Head of caudate nucleus (tissue), 42 donors: ENCODE measurements around the gene LHPP.

ENCODE experiments used
- DNase-seq, 42 donors: peaks; one replicate each; pipeline versions ENCODE4 v3.0.0 to v3.0.0-alpha.2; 2020 to 2021; ENCODE audit warnings: mixed read lengths in 7 of 42
- intact Hi-C: fragments of 100-400 bp; cut with DNase I; formaldehyde crosslinking; loops from one replicate; pipeline ENCODE4 v1.15.0; 2022

LHPP gene

DNA sequence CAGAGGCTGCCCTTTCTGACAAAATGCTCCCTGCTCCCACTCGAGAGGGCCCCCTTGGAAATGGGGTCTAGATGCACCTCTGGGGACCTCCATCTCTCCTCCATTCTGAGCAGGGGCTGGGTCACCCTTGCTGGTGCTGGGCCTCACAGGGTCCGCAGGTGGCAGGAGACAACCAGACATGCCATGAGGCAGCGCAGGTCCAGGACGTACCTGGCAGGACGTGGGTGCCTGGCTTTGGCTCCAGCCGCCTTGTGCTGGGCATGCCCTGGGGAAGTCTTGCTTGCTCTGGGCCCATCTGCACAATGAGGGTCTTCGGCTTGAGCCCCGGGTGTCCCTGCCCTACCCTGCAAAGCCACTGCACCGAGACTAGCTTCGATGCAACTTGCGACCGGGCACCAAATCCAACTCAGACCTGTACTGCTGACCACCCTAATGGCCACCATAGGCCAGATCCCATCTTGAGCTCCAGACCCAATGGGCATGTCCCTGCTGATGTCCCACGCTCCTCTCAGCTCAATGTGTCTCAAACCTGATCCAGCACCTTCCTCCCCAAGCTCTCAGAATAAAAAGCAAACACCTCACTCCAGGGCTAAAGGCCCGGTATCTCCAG is 175.6 kb downstream of the LHPP start:
- no peak for DNase-seq
- intact Hi-C loops = no loop called here

DNA sequence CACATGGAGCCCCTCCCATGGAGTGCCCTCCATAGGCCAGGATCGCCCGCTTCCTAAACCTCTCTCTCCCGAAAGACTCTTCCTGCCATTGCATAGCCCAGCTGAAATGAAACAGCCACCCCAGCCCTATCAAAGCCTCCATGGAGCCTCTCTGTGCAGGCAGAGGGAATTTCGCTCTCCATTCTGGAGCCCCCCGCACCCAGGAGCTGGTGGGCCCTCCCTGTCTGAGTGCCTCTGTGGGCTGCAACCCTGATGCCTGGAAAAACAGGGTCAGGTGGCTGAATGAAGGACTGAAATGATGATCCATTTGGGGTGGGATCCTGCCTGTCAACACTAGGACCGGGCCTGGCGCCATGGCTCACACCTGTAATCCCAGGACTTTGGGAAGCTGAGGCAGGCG is 176.1 kb downstream of the LHPP start:
- DNase-seq = no peak
- intact Hi-C loops = no loop called here

DNA sequence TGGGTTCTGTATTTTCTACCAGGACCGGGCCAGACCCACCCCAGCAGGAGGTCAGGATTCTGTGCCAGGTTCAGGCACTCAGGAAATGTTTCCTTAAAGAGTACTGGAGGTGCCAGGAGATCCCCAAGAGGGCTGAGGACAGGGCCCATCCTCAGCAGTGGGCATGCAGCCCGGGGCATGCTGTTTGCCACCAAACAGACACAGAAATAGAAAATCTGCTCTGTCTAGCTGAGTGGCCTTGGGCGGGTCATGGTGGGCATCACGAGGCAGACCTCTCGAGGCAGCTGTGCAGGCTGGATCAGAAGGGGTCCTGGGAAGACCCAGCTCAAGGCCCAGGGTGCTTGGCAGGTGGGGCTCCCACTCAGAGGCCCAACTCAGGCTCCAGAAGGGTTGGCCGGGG is 177.6 kb downstream of the LHPP start:
- intact Hi-C loops = no loop called here
- DNase-seq = no peak

DNA sequence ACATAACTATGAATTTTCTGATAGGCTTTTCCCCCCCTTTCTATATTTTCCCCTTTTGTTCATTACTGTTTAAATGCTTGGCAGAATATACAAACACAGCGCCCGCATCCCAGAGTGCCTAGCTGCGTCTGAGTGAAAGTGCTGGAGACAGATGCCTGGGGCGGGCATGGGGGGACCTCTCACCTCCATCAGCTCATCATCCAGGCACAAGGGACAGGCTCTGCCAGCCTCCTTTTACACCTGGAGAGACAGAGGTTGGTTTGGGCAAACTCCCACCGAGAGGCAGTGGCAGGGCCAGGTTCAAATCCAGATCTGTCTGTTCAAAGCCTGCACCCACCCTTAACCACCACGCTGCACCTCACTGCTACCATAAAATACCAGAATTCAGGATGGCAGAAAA is 178.0 kb downstream of the LHPP start:
- no peak for DNase-seq
- intact Hi-C loops = no loop called here

DNA sequence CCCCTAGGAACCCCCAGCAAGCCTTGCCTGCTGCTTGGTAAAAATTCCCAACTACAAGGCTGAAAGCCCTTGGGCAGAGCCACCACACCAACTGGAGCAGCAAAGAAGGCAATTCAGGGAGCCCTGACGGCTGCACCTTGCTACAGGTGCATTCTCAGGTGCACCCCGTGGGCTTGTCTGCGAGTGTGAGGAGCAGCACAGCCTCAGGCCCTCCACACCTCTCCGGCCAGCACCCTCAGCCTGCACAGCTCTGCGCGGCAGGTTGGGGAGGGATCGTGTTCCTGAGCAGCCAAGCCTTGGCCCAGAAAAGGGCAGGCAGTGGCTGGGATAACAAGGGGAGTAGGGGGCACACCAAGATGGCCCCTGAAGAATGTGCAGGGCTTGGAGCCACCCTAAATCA is 178.4 kb downstream of the LHPP start:
- no peak for DNase-seq
- intact Hi-C loops = no loop called here

DNA sequence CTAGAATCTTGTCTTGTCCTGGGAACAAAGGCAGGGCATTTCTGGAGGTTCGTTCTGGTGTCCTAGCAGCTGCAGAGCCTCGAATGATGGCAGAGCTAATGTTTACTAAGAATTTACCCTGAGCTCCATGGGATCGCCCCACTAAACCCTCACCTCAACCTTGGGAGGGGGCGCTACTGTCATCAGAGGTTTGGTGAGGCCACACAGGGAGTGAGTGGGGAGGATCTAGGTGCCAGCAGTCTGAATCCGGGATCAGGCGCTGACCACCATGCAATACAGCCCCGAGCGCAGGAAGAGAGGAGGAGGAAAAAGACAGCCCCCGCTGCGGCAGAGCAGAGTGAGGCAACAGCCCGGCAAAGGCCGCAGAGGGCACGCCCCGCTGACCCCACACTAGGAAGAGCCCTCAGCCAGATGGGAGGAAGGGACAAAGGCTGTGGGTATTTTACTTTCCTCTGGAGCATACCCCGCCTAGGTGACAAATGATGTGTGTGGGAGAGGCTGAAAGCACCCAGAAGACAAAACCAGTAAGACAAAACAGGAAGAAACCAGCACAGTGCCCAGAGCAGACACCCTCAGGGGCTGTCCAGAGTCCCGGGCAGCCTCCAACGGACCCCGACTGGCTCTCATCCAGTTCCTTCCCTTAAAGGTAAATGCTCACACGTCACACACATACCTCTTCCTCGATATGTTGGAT is 179.1 kb downstream of the LHPP start:
- intact Hi-C loops = no loop called here
- DNase-seq = no peak

DNA sequence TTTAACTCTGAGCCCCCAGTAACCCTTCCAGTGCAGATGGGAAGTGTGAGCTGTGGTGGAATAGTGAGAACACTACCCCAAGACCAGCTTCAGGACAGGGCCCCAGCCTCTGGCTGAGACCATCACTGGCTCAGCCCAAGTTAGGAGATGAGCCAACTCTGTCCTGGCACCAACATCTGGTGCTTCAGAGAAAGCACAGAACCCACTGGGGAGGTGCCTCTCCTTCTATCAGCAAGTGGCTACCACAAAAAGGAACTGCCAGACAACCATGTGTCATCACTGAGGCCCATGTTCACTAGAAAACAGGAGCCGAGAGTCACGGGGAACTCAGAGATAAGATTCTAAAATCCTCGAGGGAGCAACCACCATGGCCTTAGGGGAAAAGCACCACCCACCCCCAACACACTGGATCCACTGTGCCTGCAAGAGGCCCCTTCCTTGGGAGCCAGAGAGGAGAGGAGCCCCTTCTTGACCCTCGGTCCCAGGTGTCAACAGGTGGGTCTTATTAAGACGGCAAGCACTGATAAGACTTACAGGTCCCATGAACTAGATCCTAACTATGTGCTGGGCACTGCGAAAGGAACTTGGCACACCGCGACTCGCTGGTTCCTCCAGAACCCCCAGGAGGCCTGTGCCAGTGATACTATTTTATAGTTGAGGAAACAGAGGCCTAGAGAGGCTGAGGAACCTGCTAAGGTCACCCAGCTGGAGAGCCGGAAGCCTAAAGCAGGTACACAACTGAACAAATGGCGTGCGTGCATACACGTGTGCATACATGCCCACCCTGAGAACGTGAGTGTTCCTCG is 179.9 kb downstream of the LHPP start:
- peak in 15 of 42 donors; percentile 44 to 81 (median 61) for DNase-seq
- intact Hi-C loops = no loop called here

DNA sequence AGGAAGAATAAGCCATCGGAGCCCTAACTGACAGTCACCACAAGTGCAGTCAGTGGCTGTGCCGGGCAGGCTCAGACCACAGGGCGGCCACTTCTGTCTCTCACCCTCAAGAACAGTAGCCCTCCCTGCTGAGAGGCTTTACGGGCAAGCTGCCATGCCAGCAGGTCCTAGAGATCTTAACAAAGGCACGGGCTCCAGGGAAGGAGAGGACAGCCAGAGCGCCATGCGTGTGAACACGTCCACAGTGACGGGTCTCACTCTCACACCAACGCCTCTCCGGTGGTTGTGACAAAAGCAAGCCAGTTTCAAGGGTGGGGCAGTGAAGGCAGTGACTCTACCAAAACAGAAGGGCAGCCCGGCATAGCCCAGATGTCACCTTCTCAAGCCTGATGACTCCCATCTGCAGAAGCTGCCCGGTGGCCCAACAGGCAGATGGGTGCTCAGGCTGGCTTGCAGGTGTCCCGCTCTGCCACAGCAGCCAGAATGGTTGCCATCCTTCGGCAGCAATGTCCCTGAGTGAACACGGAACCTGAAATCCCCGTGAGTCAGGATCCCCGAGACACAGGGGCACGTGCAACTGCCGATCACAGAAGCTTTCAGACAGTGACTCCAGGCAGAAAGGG is 180.6 kb downstream of the LHPP start:
- peak in 3 of 42 donors; percentile 30 to 53 (median 46) for DNase-seq
- intact Hi-C loops = no loop called here

DNA sequence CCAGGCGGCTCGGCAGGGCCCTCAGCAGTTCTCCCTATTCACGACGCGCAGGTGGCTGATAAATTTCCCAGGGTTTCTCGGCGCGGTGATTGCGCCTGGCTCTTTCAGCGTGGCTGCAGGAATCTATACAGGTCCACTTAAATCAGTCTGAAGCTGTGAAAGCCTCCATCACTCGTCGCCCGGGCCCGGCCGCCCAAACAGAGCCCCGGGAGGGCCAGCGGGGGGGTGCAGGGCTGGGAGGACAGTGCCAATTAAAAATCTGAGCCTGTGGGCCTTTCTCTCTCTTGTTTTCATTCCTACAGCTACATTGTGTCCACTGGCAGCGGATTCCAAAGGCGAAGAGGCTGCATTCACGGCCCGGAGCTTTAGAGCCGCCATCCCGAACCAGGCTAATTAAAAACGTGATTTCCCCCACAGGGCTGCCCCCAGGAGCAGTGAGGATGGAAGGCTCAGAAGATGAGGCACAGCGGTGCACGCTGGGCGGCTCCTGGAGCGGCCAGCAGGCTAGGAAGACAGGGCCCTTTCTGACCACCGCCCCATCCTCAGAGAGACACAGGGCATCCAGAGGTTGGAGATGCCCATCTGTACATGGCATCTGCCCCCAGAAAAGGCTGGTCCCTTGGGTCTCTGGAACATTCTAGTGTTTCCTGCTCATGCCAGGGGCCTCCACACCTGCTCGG is 181.8 kb downstream of the LHPP start:
- intact Hi-C loops = no loop called here

DNA sequence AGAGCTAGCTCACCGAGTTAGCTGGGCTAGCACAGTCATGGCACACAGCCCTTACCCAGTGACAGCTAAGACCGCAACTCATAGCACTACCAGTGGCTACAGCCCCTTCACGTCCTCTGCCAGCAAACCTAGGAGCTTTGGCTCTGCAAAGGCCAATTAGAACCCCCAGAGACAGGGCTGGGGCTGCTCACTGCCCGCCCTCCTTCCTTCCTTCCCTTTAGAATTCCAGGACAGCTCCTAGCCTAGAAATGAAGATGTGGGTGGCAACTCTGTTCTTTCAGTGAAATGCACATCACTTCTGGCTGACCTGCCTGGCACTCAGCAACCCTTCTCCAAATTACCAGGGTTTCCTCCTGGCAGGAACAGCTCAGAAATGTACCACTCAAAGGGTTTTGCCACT is 182.6 kb downstream of the LHPP start:
- no peak for DNase-seq
- intact Hi-C loops = no loop called here

More for the DNA sequence above, 181.8 kb downstream of the LHPP start:
- DNase-seq = no peak

DNA sequence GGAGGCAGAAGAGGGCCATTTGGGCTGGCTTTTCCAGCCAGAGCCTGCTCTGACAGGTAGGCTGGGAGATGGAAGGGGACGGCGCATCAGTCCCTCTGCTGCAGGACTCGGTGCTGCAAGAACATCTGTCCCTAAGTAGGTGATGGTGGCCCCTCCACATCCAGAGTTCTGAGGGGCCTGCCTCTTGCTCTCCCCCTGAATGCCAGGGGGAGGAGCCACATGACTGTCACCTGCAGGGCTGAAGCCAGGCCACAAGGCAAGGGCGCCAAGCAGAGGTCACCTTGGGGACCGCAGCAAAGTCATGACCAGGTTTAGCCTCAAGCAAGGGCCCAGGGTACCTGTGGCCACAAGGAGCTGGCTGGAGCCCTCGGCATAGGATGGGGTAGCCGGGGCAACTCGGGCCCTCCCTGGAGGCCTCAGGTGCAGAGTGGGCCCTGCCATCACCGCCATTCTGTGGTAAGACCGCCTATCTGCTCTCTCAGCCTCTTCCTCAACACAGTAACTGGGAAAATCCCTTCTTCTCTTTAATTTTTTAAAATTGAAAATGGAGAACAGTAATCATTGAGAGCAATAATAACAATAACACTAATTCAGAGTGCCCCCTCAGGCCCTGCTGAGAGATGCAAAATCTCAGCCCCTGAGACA is 183.3 kb downstream of the LHPP start:
- intact Hi-C loops = loop anchor here (5.0 kb wide), 1 partner anchor 97 kb away; the partner anchor contains the start of gene FAM53B
- no peak for DNase-seq

DNA sequence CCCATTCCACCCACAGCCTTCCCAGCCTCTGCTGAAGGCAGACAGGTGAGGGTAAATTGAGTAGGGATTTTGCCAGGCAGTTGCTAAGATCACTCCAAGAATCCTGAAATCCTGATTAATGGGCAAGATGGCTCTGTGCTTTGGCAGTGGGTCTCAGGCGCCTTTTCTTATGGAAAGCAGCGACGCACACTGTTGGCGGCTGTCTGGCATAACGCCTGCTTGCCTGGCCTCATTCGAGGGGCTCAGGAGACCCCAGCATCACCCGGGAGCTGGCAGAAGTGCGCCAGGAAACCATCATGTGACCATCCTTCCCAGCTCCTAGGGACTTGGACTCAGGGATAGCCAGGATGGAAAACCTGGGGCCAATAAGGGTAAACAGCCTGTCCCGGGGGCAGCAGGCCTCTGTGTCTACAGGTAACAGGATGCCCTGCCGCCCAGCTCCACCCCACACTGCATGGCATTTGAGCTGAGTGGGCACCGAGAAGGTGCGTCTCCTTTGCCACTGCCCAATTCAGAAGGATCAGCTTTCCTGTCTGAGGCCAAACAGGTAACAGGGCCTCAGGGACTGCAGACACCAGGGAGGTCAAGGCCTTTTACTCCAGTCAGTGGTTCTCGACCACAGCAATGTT is 184.0 kb downstream of the LHPP start:
- intact Hi-C loops = loop anchor here (5.0 kb wide), 1 partner anchor 97 kb away; the partner anchor contains the start of gene FAM53B
- no peak for DNase-seq

DNA sequence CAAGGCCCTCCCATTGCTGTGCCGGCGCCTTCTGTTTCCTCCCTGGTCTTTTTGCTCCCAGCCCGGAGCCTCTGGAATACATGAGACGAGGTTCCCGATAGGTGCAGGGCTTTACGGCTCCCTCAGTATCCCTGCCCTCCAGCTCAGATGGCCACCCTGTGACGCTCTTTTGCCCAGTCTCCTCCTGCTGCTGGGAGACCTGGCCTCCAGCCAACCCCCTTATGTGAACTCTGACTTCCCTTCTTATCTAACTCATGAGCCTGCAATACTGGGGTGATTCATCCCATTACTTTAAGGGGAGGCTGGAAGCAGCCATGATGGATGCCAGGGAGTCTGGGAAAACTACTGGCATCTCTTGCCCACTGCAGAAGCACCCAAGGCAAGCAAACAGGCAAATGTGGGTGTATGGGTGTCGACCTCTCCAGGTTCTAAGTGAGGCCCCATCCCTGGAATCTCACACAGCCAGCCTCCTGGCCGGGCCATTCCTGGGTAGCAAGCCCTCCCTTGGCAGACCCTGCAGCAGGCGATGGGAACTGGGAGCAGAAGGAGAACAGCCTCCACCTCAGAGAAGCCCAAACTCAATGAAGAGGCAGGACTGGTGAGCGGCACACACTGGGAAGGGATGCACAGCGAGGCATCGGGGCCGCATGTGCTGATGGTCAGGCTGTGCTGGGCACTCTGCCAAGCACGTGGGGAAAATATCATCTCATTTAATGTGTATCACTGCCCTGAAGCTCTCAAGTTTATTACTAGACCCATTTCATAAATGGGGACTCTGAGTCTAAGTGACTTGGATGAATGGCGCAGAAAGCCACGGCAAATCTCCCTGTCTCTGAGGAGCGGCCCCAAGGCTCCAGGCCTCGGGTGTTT is 185.1 kb downstream of the LHPP start:
- intact Hi-C loops = loop anchor here (5.0 kb wide), 1 partner anchor 96 kb away; the partner anchor contains the start of gene FAM53B
- peak in 34 of 42 donors; percentile 32 to 87 (median 68) for DNase-seq

DNA sequence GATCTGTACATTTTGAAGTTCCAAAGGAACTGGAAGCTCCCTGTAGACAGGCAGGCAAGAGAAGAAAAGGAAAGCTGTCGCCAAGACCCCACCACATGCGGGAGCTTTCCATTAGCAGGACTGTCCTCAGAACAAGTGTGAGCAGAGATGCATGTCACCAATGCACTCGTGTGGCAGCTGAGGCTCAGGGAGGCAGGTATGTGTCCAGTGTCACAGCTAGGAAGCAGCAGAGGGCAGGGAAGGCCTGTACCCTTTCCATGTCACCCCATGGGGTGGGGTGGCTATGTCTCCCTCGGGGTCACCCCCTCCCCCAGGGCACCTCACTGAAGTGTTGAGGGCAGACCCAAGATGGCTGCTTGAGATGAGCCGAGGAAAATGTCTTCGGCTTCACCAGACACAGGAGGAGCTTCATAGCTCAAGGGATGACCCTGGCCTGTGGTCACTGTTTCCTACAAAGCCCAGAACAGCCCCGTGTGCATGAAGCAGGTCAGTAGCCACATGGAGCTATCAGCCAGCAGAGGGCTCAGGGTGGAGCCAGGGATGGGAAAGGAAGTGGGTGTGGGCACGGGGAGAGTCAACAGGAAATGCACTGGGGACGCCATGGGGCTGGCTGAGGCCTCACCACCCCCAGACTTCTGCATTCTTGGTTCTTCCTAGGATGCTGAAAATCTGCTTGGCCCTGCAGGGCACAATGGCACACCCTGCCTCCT is 186.0 kb downstream of the LHPP start:
- intact Hi-C loops = loop anchor here (5.0 kb wide), 1 partner anchor 95 kb away; the partner anchor contains the start of gene FAM53B
- DNase-seq = peak in 26 of 42 donors; percentile 43 to 79 (median 63)

DNA sequence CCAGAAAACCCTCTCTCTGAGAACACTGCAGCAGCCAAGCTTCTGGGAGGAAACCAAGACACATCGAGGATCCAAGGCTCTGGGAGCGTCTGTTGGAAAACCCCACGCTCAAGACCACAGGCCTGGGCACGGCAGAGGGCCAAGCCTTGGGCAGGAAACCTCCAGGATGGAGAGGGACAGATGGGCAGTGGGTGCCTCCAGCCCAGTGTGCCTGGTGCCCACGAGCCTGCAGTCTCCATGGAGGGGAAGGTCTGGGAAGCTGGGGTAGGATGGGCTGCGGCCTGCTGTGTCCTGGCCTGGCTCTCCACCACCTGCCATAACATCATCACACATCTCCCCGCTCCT is 186.5 kb downstream of the LHPP start:
- intact Hi-C loops = loop anchor here (5.0 kb wide), 1 partner anchor 94 kb away; the partner anchor contains the start of gene FAM53B
- DNase-seq = no peak

DNA sequence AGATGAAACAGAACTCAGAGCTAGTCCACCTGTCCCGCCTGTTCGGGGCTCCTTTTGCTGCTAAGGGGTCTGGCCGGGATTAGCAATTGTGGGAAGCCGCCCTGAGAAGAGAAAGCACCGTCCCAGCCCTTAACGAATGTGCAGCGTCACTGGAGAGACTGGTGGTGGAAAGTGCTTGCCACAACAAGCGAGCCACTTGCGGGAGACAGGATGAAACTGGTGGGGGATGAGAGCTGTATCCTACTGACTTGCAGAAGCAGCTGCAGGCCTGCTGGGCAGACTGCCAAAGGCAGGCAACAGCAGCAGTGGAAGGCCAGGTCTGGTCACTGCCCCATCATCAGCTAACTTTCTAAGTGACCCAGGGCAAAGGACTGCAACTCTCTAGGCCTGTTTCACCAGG is 187.1 kb downstream of the LHPP start:
- DNase-seq = peak; percentile 60 to 89 (median 78)
- intact Hi-C loops = loop anchor here (5.0 kb wide), 1 partner anchor 94 kb away; the partner anchor contains the start of gene FAM53B
